Fibroblast of the aortic adventitia (primary cell): ENCODE results near the gene AGTRAP. TPM values are rescaled to one million over a fixed set of nuclear protein-coding genes. Genes with fewer than 3 reads are reported as not detected.

Source experiments
- DNase-seq: peaks from one replicate; pipeline ENCODE4 v3.0.0-alpha.2; 2010; ENCODE audit warnings: low read depth
- H3K4me3 ChIP-seq: 2 replicates; pipeline ENCODE4 v1.5.1; 2011; ENCODE audit warnings: low read depth, mild to moderate bottlenecking, control low read depth, low read length, moderate library complexity
- CTCF ChIP-seq: IDR thresholded peaks from 2 replicates; pipeline ENCODE4 v1.5.1; 2011; ENCODE audit warnings: mild to moderate bottlenecking, low read length, control low read depth, inconsistent platforms; ENCODE audit not compliant: insufficient read depth
- total RNA-seq: library from RNA; depleted of rRNA; stranded (reverse); fragments of >200 nt; gene quantifications from 2 replicates; pipeline ENCODE4 v1.2.3, GENCODE V29; 2012; ENCODE audit warnings: low replicate concordance

The AGTRAP gene
- total RNA-seq, 1 donor, result 49.4 TPM

GRCh38 chr1:11706292-11706691, 29.6 kb upstream of the AGTRAP start:
- TF ChIP-seq CTCF, result no peak
- DNase-seq, result no peak
- no peak overlapping the region for H3K4me3 ChIP-seq

DNA sequence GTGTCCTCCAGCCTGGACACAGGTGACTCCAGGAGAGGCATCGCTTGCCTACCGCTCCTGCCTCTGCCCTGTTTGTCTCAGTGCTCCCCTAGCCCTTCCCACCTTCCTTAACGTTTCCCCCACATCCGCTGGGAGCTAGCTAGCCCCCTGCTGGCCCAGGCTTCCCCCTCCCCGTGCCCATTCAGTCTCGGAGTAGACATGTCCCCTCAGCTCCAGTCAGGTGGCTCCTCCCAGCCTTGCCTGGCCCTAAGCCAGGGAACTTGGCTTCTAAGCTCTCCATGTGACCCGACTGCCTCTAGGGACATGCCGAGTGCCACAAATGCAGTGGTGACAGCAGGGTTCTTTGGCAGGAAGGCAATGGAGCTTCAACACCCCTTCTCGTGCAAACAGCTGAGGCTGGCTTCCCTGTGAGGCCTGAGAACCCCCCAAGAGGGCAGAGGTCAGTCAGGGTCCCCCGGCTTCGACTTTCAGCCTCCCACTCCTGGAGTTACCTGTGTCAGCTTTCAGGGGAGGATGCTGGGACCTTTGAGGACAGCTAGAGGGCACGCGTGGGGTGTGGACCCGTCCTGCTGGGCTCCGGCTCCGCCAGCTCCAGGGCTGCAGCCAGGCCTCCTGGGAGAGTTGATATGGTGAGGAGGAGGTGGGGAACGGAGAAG, 28.2 kb upstream of the AGTRAP start:
- no peak for TF ChIP-seq CTCF
- DNase-seq, result no peak
- H3K4me3 ChIP-seq, result no peak overlapping the region

DNA sequence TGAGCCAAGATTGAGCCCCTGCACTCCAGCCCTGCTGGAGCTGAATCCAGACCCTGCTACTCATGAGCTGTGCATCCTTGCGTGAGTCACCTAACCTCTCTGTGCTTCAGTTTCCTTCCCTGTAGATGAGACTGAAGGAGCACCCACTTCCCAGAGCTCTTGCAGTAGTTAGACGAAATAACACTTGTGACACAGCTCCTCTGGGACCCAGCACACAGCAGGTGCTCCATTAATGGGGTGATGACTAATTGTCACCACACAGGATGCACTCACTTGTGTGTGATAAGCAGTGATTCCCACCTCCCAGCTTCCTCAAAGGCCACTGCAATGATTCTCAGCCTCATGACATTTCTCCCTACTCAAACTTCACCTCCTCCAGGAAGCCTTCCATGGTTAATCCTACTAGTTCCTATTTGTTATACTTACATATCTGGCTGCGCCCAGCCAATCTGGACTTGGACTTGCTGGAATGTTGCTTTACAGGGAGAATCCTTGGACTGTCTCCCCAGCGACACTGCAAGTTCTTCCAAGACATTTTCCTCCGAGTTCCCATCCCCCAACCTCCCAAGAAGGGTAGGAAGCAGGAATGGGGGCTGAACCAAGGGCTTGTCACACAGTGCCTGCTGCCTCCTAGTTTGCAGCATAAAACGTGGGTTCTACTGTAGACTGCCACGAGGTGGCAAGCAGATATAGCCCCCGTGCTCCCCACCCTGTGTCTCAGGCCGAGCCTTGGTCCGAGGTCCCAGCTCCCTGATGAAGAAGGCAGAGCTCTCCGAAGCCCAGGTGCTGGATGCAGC, 27.2 kb upstream of the AGTRAP start:
- no peak overlapping the region for H3K4me3 ChIP-seq
- no peak for TF ChIP-seq CTCF
- no peak for DNase-seq

DNA sequence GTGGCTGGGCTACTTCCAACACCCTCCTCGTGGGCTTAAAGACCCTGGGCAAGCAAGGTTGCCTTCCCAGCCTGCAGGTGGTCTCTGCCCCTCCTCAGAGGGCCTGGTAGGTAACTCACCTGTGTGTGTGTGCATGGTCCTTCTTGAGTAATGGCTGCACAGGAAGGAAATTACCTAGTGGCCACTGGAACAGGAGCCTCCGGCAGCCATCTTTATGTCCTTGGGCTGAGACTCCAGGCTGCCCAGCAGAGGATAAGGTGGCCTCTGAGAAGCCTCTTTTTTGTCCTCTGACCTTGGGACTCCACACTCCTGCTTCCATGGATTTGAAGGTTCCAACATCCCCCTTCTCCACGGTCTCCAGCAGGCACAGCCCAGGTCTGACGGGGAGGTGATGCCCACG, 24.4 kb upstream of the AGTRAP start:
- DNase-seq, result no peak
- H3K4me3 ChIP-seq, result no peak overlapping the region
- TF ChIP-seq CTCF, result no peak

DNA sequence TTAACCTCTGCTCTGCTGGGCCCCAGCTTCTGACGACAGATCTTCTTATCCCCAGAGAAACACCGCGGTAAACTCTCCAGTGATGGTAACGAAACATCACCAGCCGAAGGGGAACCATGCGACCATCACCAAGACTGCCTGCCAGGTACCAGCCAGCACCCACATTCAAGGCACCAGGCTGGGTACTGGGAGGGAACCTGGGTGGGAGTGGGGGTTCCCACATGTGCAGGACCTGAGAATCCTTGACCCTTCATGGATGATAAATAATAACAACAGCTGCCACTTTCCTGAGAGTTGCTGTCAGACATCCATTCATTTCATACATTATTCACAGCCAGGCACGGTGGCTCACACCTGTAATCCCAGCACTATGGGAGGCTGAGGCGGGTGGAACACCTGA, 23.7 kb upstream of the AGTRAP start:
- no peak for TF ChIP-seq CTCF
- DNase-seq, result no peak
- no peak overlapping the region for H3K4me3 ChIP-seq

- no peak overlapping the region for H3K4me3 ChIP-seq
- DNase-seq, result no peak
- no peak for TF ChIP-seq CTCF
Measured at GRCh38 chr1:11713095-11713494, 22.8 kb upstream of the AGTRAP start.
